HepG2 (cell line): Measurements from ENCODE around the gene MAP2K1.

Experiments
- CBX5 ChIP-seq: sonication (generic); formaldehyde crosslinking; IDR thresholded peaks from 2 replicates; pipeline ENCODE4 v1.4.0; 2020; ENCODE audit warnings: missing genetic modification reagents, borderline replicate concordance
- NFE2 ChIP-seq: sonication (generic); formaldehyde crosslinking; IDR thresholded peaks from 2 replicates; pipeline ENCODE4 v1.4.0; 2020; ENCODE audit warnings: missing genetic modification reagents
- PRDM10 ChIP-seq: sonication (generic); formaldehyde crosslinking; IDR thresholded peaks from 2 replicates; pipeline ENCODE4 v1.4.0; 2020; ENCODE audit warnings: low read depth, missing genetic modification reagents
- ZNF382 ChIP-seq: sonication (generic); formaldehyde crosslinking; IDR thresholded peaks from 2 replicates; pipeline ENCODE4 v1.5.0; 2020; ENCODE audit warnings: missing genetic modification reagents, mild to moderate bottlenecking, borderline replicate concordance
- TF ChIP-seq, protein P1 (sequence below): sonication (generic); formaldehyde crosslinking; IDR thresholded peaks from 2 replicates; pipeline ENCODE4 v1.5.0; 2020; ENCODE audit warnings: mild to moderate bottlenecking, missing genetic modification reagents, borderline replicate concordance
- TF ChIP-seq, protein P2 (sequence below): sonication (generic); formaldehyde crosslinking; IDR thresholded peaks from 2 replicates; pipeline ENCODE4 v1.4.0; 2020; ENCODE audit warnings: mild to moderate bottlenecking, missing genetic modification reagents
- TF ChIP-seq, protein P3 (sequence below), 2 experiments: sonication (generic) in 1 of 2; formaldehyde crosslinking in 1 of 2; IDR thresholded peaks; 2 replicates each; pipeline versions ENCODE4 v1.5.1 to v1.6.1; 2011 to 2020; ENCODE audit warnings: borderline replicate concordance in 1 of 2, low read depth in 1 of 2, low read length in 1 of 2, mild to moderate bottlenecking in 1 of 2, missing genetic modification reagents in 1 of 2, moderate library complexity in 1 of 2
- TF ChIP-seq, protein P4 (sequence below): sonication (generic); formaldehyde crosslinking; IDR thresholded peaks from 2 replicates; pipeline ENCODE4 v1.4.0; 2020; ENCODE audit warnings: missing genetic modification reagents
- TF ChIP-seq, protein P5 (sequence below): IDR thresholded peaks from 2 replicates; pipeline ENCODE4 v1.6.1; 2016; ENCODE audit warnings: control low read depth

DNA sequence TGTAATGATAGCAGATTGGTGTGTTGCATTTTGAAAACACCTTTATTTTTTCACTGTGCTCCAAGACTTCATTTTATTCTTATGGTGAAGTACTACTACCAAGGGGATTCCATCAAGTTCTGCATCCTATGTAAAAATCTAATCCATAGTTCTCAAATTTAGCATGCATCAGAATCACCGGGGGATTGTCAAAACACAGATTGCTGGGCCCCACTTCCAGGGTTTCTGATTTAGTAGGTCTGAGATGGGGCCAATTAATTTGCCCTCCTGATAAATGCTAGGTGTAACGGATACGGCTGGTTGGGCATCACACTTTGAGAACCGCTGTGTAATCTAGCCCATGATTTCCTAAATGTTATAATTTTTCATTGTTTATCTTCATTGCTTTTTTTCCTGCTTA, 119.1 kb downstream of the MAP2K1 start:
- TF ChIP-seq, protein P1, sequence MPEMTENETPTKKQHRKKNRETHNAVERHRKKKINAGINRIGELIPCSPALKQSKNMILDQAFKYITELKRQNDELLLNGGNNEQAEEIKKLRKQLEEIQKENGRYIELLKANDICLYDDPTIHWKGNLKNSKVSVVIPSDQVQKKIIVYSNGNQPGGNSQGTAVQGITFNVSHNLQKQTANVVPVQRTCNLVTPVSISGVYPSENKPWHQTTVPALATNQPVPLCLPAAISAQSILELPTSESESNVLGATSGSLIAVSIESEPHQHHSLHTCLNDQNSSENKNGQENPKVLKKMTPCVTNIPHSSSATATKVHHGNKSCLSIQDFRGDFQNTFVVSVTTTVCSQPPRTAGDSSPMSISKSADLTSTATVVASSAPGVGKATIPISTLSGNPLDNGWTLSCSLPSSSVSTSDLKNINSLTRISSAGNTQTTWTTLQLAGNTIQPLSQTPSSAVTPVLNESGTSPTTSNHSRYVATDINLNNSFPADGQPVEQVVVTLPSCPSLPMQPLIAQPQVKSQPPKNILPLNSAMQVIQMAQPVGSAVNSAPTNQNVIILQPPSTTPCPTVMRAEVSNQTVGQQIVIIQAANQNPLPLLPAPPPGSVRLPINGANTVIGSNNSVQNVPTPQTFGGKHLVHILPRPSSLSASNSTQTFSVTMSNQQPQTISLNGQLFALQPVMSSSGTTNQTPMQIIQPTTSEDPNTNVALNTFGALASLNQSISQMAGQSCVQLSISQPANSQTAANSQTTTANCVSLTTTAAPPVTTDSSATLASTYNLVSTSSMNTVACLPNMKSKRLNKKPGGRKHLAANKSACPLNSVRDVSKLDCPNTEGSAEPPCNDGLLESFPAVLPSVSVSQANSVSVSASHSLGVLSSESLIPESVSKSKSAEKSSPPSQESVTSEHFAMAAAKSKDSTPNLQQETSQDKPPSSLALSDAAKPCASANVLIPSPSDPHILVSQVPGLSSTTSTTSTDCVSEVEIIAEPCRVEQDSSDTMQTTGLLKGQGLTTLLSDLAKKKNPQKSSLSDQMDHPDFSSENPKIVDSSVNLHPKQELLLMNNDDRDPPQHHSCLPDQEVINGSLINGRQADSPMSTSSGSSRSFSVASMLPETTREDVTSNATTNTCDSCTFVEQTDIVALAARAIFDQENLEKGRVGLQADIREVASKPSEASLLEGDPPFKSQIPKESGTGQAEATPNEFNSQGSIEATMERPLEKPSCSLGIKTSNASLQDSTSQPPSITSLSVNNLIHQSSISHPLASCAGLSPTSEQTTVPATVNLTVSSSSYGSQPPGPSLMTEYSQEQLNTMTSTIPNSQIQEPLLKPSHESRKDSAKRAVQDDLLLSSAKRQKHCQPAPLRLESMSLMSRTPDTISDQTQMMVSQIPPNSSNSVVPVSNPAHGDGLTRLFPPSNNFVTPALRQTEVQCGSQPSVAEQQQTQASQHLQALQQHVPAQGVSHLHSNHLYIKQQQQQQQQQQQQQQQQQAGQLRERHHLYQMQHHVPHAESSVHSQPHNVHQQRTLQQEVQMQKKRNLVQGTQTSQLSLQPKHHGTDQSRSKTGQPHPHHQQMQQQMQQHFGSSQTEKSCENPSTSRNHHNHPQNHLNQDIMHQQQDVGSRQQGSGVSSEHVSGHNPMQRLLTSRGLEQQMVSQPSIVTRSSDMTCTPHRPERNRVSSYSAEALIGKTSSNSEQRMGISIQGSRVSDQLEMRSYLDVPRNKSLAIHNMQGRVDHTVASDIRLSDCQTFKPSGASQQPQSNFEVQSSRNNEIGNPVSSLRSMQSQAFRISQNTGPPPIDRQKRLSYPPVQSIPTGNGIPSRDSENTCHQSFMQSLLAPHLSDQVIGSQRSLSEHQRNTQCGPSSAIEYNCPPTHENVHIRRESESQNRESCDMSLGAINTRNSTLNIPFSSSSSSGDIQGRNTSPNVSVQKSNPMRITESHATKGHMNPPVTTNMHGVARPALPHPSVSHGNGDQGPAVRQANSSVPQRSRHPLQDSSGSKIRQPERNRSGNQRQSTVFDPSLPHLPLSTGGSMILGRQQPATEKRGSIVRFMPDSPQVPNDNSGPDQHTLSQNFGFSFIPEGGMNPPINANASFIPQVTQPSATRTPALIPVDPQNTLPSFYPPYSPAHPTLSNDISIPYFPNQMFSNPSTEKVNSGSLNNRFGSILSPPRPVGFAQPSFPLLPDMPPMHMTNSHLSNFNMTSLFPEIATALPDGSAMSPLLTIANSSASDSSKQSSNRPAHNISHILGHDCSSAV (CRISPR knock-in tag): no peak
- TF ChIP-seq ZNF382 (no peak), PRDM10 (CRISPR knock-in tag) (no peak), NFE2 (CRISPR knock-in tag) (no peak), CBX5 (CRISPR knock-in tag) (no peak)
- TF ChIP-seq, protein P2, sequence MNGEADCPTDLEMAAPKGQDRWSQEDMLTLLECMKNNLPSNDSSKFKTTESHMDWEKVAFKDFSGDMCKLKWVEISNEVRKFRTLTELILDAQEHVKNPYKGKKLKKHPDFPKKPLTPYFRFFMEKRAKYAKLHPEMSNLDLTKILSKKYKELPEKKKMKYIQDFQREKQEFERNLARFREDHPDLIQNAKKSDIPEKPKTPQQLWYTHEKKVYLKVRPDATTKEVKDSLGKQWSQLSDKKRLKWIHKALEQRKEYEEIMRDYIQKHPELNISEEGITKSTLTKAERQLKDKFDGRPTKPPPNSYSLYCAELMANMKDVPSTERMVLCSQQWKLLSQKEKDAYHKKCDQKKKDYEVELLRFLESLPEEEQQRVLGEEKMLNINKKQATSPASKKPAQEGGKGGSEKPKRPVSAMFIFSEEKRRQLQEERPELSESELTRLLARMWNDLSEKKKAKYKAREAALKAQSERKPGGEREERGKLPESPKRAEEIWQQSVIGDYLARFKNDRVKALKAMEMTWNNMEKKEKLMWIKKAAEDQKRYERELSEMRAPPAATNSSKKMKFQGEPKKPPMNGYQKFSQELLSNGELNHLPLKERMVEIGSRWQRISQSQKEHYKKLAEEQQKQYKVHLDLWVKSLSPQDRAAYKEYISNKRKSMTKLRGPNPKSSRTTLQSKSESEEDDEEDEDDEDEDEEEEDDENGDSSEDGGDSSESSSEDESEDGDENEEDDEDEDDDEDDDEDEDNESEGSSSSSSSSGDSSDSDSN: no peak
- TF ChIP-seq, protein P3, sequence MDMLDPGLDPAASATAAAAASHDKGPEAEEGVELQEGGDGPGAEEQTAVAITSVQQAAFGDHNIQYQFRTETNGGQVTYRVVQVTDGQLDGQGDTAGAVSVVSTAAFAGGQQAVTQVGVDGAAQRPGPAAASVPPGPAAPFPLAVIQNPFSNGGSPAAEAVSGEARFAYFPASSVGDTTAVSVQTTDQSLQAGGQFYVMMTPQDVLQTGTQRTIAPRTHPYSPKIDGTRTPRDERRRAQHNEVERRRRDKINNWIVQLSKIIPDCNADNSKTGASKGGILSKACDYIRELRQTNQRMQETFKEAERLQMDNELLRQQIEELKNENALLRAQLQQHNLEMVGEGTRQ (IDR thresholded peaks at IDR 0.05; ENCODE audit: low read depth, low read length): no peak
- TF ChIP-seq, protein P3 (CRISPR knock-in tag; IDR thresholded peaks at IDR 0.05; ENCODE audit: borderline replicate concordance): no peak
- TF ChIP-seq, protein P4, sequence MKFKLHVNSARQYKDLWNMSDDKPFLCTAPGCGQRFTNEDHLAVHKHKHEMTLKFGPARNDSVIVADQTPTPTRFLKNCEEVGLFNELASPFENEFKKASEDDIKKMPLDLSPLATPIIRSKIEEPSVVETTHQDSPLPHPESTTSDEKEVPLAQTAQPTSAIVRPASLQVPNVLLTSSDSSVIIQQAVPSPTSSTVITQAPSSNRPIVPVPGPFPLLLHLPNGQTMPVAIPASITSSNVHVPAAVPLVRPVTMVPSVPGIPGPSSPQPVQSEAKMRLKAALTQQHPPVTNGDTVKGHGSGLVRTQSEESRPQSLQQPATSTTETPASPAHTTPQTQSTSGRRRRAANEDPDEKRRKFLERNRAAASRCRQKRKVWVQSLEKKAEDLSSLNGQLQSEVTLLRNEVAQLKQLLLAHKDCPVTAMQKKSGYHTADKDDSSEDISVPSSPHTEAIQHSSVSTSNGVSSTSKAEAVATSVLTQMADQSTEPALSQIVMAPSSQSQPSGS (CRISPR knock-in tag): no peak
- TF ChIP-seq, protein P5, sequence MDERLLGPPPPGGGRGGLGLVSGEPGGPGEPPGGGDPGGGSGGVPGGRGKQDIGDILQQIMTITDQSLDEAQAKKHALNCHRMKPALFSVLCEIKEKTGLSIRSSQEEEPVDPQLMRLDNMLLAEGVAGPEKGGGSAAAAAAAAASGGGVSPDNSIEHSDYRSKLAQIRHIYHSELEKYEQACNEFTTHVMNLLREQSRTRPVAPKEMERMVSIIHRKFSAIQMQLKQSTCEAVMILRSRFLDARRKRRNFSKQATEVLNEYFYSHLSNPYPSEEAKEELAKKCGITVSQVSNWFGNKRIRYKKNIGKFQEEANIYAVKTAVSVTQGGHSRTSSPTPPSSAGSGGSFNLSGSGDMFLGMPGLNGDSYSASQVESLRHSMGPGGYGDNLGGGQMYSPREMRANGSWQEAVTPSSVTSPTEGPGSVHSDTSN: no peak
